Stimulated activated CD4-positive, alpha-beta T cell treated with anti-CD3 and anti-CD28 coated beads, Interleukin-2, amount 100 ng/mL, for 4 hours (primary cell): ENCODE data around the gene ARHGEF3.

ENCODE experiments used
- DNase-seq: peaks from one replicate; pipeline ENCODE4 v3.0.0-alpha.2; 2020; ENCODE audit warnings: low read depth

The ARHGEF3 gene

DNA sequence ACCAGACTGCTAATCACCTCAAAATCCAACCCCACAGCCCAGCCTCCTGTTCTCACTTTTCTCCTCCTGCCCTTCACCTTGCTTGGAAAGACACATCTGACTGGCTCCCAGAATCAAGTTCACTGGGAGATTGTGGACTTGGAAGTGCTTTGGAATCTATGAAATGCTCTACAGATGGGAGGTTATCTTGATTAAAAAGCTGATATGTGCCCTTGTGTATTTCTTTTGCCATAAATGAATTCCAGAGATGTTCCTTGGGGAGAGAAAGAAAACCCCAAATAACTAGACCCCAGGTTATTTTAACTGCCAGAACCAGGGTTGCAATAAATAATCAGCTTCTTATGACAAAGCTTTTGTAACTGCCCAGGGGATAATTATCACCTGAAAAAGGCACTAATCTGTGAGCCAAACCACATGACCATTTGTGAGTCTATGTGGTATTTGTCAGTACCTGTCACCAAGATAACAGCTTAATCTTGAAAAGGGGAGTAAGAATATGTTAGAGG lies 21.7 kb upstream of the ARHGEF3 start:
- DNase-seq, result no peak

DNA sequence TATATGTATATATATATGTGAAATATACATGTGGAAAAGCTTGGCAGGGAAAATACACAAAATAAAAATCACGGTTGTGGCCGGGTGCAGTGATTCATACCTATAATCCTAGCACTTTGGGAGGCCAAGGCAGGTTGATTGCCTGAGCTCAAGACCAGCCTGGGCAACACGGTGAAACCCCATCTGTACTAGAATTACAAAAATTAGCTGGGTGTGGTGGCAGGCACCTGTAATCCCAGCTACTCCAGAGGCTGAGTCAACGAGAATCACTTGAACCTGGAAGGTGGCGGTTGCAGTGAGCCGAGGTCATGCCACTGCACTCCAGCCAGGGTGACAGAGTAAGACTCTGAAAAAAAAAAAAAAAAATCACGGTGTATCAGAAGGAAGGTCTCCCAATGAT lies 20.8 kb upstream of the ARHGEF3 start:
- DNase-seq, result no peak

DNA sequence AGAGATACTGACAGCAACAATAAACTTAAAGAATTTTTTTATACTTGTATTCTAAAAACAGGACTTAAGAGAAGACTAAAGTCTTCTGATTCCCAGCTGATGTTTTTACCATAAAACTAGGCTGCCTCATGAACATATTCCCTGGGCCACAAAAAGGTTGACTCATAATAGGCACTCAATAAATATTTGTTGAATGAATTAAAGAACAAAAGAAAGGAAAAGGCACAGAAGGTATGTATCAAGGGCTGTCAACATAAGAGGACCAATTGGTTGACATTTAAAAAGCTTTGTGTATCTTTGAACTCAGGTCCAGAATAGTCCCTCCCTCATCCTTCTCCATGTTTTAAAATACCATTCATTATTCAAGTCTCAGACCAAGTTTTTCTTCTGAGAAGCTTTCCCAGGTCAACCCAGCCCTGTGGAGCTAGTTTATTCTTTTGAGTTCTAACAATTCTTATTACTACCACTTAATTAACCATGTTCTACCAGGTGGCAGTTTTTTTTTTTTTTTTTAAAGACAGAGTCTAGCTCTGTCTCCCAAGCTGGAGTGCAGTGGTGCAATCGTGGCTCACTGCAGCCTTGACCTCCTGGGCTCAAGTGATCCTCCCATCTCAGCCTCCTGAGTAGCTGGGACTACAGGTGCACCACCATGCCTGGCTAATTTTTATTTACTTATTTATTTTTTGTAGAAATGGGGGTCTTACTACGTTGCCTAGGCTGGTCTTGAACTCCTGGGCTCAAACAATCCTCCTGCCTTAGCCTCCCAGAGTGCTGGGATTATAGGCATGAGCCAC lies 17.5 kb upstream of the ARHGEF3 start:
- DNase-seq, result no peak

DNA sequence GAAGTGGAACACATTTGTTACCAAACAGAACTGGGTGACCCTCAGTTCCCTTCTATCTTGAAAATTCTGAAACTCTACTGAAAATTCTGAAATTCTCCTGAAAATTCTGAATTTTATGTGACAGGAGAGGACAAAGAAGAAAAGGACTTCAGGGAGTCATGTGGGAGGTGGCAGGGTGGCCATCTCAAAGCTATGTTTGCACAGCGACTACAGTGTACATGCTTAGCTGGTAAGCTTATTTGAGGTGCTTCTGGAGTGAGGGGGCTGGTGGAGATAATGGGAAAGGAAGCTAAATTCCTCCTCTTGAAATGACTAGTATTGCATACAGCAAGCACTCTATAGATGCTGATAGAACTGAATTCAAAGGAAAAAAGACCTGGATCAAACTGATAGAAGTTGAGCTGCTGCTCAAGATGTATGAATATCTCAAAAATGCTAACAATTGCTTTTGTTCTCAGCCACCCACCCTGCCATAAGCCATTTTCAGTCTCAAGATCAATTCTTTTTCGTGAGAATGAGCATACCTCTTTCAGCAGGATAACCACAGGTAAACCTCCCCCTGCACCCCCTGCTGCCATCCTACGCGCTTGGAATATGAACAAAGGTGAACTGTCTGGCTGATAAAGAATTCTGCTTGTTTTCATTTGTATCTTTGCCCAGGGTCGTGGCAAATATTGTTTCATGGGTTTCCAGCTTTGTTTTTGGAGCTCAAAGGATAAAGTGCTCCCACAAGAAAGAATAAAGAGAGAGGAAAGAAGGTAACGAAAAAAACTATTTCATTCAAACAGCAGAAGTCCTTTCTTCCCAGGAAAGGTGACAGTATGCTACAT lies 16.6 kb upstream of the ARHGEF3 start:
- no peak for DNase-seq

DNA sequence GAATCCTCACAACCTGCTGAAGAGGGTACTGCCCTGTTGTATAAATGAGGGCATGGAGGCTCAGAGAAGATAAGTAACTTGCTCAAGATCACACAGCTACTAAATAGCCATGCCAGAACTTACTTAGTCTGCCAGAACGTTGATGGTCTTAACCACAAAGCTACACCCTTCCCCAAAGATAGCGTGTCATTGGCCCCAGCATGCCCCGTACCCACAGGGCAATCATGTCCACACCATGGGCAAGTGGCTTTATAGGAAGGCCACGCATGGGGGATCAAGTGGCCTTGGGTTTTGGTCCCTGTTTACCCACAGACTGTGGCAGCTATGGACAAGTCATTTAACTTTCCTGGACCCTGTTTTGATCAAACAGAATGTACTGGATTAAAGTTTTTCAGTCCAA lies 15.9 kb upstream of the ARHGEF3 start:
- no peak for DNase-seq

DNA sequence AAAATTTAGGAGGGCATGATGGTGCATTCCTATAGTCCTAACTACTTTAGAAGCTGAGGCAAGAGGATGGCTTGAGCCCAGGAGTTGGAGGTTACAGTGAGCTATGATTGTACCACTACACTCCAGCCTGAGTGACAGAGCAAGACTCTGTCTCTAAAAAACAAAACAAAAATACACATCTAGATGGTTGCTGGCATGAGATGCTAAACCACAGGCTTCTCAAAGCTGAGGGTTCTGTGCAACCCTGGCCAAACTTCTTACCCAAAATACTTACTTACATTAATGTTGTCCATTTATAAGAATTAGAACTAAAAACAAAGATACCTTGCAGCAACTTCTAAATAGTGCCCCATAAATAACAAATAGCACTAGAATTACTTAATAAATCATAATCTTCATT lies 14.3 kb upstream of the ARHGEF3 start:
- DNase-seq, result no peak

DNA sequence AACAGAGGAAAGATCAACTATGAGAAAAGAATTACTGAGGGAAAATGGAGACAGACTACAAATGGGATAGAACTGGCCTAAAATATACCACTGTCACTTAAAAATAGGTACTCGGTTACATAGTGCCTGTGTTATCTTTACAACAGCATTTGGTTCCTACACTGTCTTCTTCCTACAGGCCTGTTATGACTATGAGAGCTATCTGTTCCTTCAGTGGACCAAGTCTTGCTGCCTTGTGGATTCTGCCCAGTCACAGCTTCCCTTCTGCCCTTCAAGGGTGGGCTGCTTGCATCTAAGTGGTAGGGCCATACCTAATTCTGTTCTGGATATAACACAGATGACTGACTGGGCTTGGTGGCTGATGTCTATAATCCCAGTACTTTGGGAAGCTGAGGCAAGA lies 13.8 kb upstream of the ARHGEF3 start:
- DNase-seq, result no peak

DNA sequence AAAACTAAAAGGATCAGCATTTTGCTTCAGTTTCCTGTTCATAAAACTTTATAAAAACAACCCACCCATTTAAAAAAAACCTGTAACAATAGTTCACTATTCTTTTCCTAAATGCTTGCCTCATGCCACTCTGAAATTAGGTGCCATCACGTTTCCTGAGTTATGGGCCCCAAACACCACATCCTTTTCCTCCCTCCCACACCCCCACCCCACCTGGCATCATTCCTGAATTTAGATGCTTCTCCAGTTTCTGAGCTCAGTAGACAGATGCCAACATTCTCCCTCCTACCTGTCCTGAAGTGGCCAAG lies 11.9 kb upstream of the ARHGEF3 start:
- no peak for DNase-seq

DNA sequence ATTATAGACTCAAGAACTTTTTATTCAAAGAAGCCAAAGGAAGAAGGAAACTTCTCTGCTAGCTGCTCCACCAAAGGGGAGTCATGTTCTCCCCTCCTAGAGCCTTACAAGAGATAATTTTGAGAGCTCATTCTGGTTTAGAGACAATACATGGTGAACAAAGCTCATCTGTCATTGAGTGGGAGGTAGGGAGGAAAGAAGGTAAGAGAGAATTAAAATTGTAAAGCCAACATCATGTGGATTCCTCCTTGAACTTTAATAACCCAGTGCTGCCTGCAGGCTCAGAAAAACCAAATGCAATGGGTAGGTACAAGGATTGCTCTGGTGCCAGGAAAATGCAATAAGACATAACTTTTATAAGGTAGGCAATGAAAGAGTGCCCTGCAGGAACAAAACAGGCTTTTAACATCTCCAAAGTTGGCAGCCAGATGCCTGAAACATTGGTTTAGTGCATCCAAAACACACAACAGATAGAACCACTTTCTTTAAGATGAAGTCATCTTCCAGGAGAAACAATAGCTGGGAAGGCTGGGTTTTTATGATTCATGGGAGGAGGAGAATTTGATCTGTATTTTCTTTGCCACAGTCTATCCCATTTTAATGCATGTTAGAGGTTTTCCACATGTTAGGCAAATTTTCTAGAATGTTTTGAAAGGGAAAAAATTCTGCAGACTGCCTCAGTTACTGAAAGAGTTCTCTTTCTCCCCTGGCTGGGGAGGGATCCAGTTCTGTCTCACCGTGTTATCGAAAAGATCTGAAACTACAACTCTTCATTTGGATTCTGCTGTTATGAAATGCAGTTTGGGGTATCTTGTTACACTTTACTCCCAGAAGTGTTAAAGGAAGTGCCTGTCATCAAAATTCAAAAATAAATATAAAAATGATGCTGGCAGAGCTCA lies 11.3 kb upstream of the ARHGEF3 start:
- DNase-seq, result no peak

DNA sequence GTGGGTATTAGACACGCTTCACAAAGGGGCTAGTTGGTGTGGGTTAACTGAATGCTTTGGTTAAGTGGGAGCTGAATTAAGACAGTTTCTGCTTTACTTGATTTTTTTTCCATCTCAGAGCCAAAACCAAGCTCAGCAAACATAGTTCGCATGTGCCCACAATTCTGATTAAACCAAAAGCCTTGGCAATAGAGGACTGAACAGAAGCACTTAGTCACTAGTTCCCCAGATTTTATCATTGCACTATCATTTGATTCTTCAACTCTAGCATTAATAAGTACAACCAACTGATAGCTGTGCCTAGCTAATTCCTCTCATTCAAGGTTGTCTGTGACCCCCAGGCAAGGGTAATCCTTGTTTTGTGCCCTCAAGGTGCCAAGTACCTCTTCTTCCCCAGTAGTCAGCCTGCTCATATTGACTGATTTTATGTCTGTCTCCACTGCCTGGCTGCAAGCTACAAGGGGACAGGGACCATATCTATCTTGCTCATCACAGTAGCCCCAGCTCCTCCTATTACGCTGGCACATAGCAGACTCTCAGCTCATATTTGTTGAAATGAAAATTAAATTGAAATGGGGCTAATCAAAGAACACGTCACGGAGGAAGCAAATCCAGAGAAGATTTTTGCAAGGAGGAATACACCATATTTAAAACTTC lies 9.9 kb upstream of the ARHGEF3 start:
- DNase-seq, result no peak

DNA sequence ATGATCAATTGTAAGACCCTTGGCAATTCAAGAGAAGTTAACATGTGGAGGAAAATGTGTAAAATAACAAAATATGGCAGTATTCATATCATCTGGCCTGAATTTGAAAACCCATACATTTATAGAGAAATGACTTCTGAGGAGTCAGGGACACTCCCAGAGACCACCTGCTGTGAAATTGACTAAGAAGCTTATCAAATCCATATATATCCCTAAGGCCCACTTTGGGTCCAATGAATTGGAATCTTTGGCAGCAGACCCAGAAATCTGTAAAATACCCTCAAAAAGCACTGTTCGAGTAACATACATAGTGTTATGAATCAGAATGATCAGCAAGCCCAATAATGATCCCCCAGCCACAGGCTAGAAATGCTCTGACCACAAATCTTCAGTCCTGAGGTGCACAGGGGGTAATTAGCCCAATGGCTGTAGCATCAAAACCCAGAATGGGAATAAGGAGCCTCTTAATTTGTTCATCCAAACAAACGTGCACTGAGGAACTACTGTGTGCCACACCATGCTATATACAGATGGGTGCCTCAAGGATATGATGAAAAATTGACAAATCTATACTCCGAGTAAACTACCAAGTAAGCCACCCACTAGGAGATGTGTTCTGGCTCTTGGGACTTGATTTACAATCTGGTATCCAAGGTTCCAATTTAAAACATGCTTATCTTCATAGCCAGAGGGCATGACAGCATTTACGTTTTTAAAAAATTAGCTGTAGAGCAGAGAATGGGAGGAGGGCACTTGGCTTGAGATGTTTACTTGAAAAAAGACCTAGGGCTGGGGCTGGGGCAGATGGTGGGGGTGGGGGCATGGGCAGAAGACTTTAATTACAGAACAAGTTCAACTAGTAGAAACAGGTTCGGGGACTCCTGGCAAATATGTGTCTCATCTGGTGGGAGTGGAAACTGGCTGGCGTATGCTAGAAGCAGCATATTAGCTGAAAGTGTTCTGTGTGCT lies 9.1 kb upstream of the ARHGEF3 start:
- no peak for DNase-seq

DNA sequence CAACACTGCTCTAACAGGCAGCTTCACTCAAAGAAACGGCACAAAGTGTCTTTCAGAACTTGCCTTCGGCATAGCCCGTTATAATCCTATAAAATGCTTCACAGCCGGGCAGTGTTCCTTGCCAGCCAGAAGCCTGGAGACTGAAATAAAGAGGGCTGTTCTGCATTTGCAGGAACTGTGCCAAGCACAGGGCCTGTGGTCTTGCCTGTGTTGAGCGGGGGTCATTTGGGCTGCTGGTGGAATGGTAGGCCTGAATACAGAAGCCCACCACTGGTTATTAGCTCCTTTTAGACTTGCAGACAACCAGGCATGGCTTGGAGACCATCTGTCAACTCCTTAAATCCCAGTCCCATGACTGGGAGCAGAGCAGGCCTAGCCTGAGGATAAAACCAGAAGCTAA lies 4.7 kb upstream of the ARHGEF3 start:
- DNase-seq, result no peak

DNA sequence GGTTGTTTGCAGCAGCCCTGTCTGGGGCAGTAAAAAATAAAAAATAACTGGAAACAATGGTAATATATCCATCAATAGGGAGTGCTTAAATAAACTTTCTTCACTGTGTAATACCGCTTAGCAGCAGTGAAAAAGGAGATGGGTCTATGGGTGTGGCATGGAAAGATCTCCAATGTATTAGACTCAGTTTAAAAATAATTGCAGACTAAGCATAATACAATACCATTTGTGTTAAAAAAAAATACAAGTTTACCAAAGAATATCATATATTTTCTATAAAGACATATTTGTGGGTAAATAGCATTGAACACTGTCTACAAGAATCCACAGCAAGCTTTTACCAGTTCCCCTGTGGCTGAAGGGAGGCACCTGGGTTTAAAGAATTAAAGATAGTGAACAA lies 1.0 kb upstream of the ARHGEF3 start:
- no peak for DNase-seq

DNA sequence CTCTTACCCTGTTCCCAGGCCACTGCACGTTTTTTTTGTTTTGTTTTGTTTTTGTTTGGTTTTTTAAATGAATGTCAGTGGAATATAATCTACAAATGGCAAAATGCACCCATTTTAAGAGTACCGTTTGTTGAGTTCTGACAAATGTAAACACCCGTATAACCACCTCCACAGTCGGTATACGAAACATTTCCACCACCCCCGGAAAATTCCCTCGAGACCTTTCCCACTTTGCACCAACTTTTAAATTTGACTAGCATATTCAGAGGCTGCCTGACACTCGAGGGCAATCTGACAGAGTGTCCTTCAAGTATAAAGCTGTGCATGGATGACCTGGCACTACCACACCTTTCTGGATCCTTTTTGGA lies 613 bp upstream of the ARHGEF3 start:
- peak; percentile 39 for DNase-seq

DNA sequence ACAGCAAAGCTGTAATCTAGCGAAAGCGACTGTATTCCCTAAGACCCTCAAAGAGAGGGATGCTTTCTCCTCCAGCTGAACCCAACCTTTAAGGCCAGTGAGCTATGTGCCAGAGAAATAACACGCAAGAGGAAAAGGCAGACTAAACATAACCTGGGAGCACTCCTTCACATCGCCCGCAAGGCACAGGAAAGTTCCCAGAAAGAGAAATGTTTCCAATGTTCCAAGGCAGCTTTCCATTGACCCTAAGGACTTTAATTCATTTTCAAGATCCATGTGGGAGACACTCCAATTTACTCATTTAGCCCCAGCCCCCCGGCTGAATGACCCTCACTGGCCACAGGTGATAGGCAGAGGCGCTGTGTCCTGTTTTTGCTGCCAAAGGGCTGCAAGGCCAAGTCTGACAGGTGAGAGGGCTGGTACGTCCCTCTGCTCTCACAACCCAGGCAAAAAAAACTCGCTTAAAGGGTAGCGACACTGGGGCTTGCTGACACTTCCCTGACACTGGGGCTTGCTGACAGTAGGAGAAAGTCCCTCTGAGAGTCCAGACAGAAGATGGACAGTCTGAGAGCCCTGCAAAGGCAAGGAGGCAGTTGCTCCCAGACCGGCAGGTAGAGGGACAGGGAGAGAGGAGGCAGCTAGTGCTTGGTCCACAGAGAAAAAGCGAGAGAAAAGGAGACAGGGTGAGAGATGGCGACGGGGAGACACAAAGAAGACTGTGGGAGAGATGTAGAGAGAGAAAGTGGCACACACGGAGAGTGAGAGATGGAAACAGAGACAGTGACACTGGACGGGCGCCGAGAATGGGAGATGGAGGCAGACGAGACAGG lies 702 bp downstream of the ARHGEF3 start:
- DNase-seq, result no peak

DNA sequence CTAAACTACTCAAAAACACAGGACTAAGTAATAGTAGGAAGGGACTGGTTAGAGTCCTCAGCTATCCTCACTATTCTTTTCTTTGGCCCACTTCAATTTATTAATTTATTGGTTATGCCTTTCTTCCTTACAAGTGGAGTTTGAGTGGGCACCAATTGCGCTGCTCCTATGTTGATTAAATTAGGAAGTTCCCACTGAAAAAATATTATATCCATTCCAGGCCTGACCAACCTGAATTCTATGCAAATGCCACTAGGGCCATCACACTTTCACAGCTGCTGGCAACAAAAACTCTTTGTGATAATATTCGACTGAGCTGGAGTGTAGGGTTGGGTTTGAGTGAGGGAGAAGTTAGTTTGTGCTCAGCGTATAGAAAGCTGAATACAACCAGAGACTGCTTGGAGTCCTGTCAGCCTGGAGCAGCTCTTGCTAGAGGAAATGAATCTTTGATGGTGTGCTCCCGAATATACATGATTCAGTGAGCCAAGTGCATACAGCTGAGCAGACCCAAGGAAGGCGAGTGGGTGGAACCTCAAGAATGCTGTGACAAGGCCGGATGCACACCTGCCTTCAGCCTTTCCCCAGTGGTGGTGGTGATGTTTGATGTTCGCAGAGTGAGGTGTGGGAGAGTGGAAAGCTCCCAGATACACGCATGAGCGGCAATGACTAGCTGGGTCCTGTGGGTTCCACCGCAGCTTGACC lies 1.5 kb downstream of the ARHGEF3 start:
- DNase-seq, result peak; percentile 85

DNA sequence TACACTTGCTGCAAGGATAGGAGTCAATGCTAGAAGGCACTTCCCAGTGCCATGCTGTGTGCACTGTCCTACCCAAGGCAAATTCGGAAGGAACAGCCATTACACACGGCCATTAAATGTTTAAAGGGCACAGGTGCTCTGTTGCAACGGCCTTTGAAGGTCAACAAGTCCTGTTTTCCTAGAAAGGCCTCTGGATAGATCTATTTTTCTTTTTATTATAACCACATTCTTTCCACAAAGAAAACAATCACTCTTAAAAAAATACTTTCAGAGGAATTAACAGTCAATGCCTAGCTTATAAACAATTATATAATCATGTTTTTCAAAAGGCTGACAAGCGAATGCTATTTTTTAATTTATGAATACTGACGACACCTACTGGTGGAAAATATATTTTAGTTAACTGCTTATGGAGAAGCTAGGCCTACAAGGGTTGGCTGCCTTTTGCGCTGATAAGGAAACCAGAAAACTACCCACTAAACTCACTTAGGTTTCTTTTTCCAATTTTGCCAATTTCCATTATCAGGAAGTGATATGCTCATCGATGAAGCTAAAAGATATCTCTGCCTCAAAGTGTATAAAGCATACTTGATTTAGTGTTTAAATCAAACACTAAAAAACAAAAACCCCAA lies 2.4 kb downstream of the ARHGEF3 start:
- DNase-seq, result no peak

DNA sequence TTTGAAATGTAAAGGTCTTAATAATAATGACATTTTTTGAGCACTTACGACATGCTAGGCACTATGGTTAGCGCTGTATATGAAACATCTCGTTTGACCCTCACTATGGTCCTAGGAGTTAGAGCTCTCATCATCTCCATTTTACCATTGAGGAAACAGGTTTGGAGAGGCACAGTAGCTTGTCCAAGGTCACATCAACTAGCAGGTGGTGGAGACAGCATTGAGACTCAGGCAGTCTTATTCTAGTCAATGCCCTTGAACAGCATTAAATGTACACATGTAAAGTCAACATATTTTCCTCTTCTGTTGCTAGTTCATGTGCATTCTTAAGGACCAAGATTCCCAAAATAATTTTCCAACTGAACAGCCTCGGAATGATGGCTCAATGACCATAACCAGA lies 4.8 kb downstream of the ARHGEF3 start:
- DNase-seq, result no peak

DNA sequence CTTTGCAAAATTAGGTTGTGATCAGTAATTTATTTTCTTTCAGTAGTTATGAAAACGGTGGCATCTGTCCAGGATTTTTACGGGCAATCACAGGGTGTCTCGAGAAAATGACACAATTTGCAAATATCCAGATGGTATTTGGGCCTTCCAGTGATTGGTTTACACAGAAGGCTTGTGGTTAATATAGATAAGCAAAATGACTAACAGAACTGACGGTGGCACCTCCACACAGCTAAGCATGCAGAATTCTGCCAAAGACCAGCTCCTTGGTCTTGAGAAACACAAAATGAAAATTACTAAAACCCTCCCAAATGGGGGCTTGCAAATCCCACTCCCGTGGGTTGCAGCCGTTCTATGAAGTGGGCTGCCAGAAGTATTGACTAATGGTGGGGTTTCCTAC lies 5.5 kb downstream of the ARHGEF3 start:
- no peak for DNase-seq
